ENCODE data around the gene FMNL2.

GRCh38 chr2:152437276-152438108, 102.5 kb downstream of the FMNL2 start:
- TF ChIP-seq POLR2A (IDR thresholded peaks at IDR 0.05; ENCODE audit: low read depth, low read length): no peak
- TF ChIP-seq POLR2AphosphoS5 (IDR thresholded peaks at IDR 0.05; ENCODE audit: low read depth, low read length): no peak
- TF ChIP-seq POU2F2 (IDR thresholded peaks at IDR 0.05; ENCODE audit: low read depth, low read length): no peak
- TF ChIP-seq TAF1 (IDR thresholded peaks at IDR 0.05; ENCODE audit: low read depth, low read length): no peak
